KMS-11 (cell line): Measurements from ENCODE around the gene AGBL4.

Source experiments
- H2AFZ ChIP-seq: fragments of 200-600 bp; sonication (generic); 2 replicates; pipeline ENCODE4 v1.6.1; 2016; ENCODE audit warnings: antibody characterized with exemption, mixed run types, low read depth
- H3K27ac ChIP-seq: fragments of 200-600 bp; sonication (generic); 2 replicates; pipeline ENCODE4 v1.6.1; 2016; ENCODE audit warnings: mild to moderate bottlenecking, mixed run types
- H3K27me3 ChIP-seq: fragments of 200-600 bp; sonication (generic); 2 replicates; pipeline ENCODE4 v1.6.1; 2017; ENCODE audit warnings: mild to moderate bottlenecking, low read depth, mixed run types, moderate library complexity; ENCODE audit not compliant: insufficient read depth
- H3K36me3 ChIP-seq: fragments of 200-600 bp; sonication (generic); 2 replicates; pipeline ENCODE4 v1.6.1; 2017; ENCODE audit warnings: mild to moderate bottlenecking, mixed run types; ENCODE audit not compliant: insufficient read depth
- H3K4me1 ChIP-seq: fragments of 200-600 bp; sonication (generic); 2 replicates; pipeline ENCODE4 v1.6.1; 2016; ENCODE audit warnings: mild to moderate bottlenecking, low read depth, mixed run types; ENCODE audit not compliant: poor library complexity, severe bottlenecking
- H3K4me2 ChIP-seq: fragments of 200-600 bp; sonication (generic); 2 replicates; pipeline ENCODE4 v1.7.0; 2016; ENCODE audit warnings: mild to moderate bottlenecking, mixed run types
- H3K4me3 ChIP-seq: fragments of 200-600 bp; sonication (generic); IDR thresholded peaks from 2 replicates; pipeline ENCODE4 v1.6.1; 2017; ENCODE audit warnings: low read depth, low read length, mixed read lengths; ENCODE audit not compliant: insufficient read depth
- H3K79me2 ChIP-seq: fragments of 200-600 bp; sonication (generic); 2 replicates; pipeline ENCODE4 v1.6.1; 2016; ENCODE audit warnings: low read depth, mixed run types; ENCODE audit not compliant: insufficient read depth
- H3K9ac ChIP-seq: fragments of 200-600 bp; sonication (generic); 2 replicates; pipeline ENCODE4 v1.6.1; 2016; ENCODE audit warnings: mild to moderate bottlenecking, mixed run types
- H4K20me1 ChIP-seq: fragments of 200-600 bp; sonication (generic); 2 replicates; pipeline ENCODE4 v1.6.1; 2016; ENCODE audit warnings: mild to moderate bottlenecking, mixed run types; ENCODE audit not compliant: insufficient read depth
- CTCF ChIP-seq: fragments of 200-600 bp; sonication (generic); conservative IDR thresholded peaks from 2 replicates; pipeline ENCODE4 v1.6.1; 2017; ENCODE audit warnings: low read depth, mild to moderate bottlenecking, antibody characterized with exemption, low read length, moderate library complexity, mixed read lengths

Gene AGBL4

DNA sequence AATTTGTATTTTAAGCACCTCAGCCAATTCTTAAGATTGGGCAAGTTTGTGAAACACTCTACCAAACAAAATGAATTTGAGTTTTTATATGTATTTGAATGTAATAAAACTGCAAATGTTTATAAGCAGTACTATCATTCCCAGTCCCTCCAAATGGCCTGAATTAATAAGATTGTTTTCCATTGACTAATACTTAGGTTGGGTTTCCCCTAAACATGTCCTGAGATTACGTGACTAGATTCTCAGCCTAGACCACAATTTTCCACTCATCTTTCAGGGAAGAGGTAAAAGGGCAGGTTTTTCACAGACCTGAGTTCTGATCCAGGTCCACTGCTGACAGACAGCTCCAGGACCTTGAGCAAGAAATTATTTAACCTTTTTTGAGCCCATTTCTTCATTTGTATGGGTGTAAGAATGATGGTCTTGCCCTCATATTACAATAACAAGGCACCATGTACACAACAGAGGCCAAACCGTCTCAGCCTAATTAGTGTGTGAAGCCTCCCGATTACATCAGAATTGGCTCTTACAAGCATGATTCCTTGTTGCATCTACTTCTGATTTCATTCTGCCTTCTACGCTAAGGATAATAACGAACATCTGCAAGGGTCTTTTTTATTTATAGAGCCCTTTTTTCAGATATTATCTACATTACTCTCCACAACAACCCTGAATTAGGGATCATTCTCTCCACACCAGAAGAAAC, 1298.3 kb downstream of the AGBL4 start:
- H3K4me2 ChIP-seq: no peak overlapping the region

DNA sequence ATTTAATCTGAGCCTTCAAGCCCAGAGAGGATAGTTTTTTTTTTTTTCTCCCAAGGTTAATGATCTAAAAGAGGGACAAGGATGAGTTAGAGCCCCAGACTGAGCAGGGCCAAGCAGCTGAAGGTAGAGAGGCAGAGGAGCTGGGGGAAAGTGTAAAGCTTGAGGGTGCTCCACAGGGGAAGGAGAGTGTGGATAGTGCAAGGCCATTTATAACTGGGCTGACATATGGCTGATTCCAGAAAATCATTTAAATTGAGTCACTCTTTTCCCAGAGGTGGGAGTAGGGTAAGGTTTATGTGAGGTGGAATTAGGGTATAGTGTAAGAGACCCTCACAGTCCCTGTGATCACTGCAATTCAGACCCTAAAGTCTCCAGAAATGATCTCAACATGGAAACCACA, 1302.8 kb downstream of the AGBL4 start:
- no peaks in the 10 kb centered on the region for H3K79me2 ChIP-seq
- no peak overlapping the region for H3K4me3 ChIP-seq
- no peak overlapping the region for H2AFZ ChIP-seq
- H3K27me3 ChIP-seq: no peaks in the 10 kb centered on the region
- no peak overlapping the region for H3K9ac ChIP-seq
- H3K27ac ChIP-seq: no peak overlapping the region
- H3K4me2 ChIP-seq: no peak overlapping the region
- H3K4me1 ChIP-seq: no peaks in the 10 kb centered on the region
- H4K20me1 ChIP-seq: no peaks in the 10 kb centered on the region
- no peak for TF ChIP-seq CTCF
- H3K36me3 ChIP-seq: no peaks in the 10 kb centered on the region

More for the DNA sequence above, 1298.3 kb downstream of the AGBL4 start:
- Histone ChIP-seq H3K4me3 (no peak overlapping the region), H3K79me2 (no peaks in the 10 kb centered on the region), H2AFZ (no peak overlapping the region), H3K9ac (no peak overlapping the region), H4K20me1 (no peaks in the 10 kb centered on the region), H3K36me3 (no peaks in the 10 kb centered on the region), H3K27me3 (no peaks in the 10 kb centered on the region), H3K4me1 (no peaks in the 10 kb centered on the region), H3K27ac (no peak overlapping the region)
- no peak for TF ChIP-seq CTCF

DNA sequence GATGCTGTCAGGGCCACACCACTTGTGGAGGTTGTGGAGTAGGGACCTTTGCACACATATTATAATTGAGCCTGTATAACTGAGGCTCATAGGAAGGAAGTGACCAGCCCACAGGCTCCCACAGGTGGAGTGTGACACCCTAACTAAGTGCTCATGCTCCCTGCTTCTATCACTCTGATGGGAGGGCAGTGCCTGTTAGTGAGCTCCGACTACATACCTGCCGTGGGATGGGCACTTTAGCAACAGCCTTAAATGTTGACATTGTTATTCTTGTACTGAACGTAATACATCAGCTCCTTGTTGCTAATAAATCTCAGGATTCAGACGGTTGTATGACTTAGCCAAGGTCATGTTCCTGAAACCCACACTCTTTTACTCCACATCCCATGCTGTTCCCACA, 1305.0 kb downstream of the AGBL4 start:
- TF ChIP-seq CTCF: no peak
- Histone ChIP-seq H3K27ac (no peak overlapping the region), H3K4me1 (no peaks in the 10 kb centered on the region), H3K4me2 (no peak overlapping the region), H4K20me1 (no peaks in the 10 kb centered on the region), H2AFZ (no peak overlapping the region), H3K27me3 (no peaks in the 10 kb centered on the region), H3K79me2 (no peaks in the 10 kb centered on the region), H3K9ac (no peak overlapping the region), H3K36me3 (no peaks in the 10 kb centered on the region), H3K4me3 (no peak overlapping the region)

DNA sequence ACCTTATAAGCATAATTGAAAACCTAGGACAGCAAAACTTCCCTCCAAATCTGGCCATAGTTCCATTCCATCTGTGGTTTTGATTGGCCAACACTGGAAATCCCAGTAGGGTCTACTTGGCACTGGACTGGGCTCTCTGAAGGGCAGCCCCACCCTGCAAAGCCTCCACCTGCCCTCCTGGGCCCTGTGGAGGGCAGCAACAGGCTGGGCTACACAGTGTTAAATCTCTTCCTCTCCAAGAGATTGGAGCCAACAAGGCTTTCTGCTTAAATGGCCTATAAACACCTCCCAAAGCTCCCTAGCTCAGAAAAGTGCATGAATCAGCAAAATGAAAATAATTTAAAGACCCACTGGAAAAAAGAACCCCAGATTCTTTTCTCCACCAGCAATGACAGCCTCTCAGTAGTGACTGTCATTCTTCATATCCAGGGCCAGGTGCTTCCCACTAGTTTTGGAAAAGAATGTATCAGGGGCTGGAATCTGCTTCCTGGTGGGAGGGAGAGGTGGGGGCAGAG, 1305.6 kb downstream of the AGBL4 start:
- Histone ChIP-seq H4K20me1 (no peaks in the 10 kb centered on the region), H3K4me3 (no peak overlapping the region), H3K36me3 (no peaks in the 10 kb centered on the region), H2AFZ (no peak overlapping the region), H3K27ac (no peak overlapping the region), H3K4me2 (no peak overlapping the region), H3K27me3 (no peaks in the 10 kb centered on the region), H3K4me1 (no peaks in the 10 kb centered on the region), H3K79me2 (no peaks in the 10 kb centered on the region), H3K9ac (no peak overlapping the region)
- TF ChIP-seq CTCF: no peak
